Coronary artery (tissue), 2 donors: ENCODE data around the gene MCEE.

ENCODE experiments used
- DNase-seq: peaks from one replicate; pipeline ENCODE4 v3.0.0-alpha.2; 2017; ENCODE audit warnings: low spot score
- H3K27ac ChIP-seq, 2 donors: fragments of 200-600 bp; sonication (generic); one replicate each; pipeline ENCODE4 v1.5.1; 2016 to 2019
- H3K4me3 ChIP-seq: fragments of 200-600 bp; sonication (generic); 2 replicates; pipeline ENCODE4 v1.5.1; 2016; ENCODE audit warnings: mild to moderate bottlenecking, moderate library complexity
- CTCF ChIP-seq: fragments of 200-600 bp; sonication (generic); IDR thresholded peaks from one replicate; pipeline ENCODE4 v1.5.1; 2019; ENCODE audit warnings: antibody characterized with exemption

MCEE gene

GRCh38 chr2:71126957-71127356, 3.1 kb downstream of the MCEE start:
- no peak for TF ChIP-seq CTCF
- DNase-seq, result no peak
- H3K4me3 ChIP-seq, result no peak overlapping the region
- no peak overlapping the region for H3K27ac ChIP-seq

- H3K27ac ChIP-seq, result no peak overlapping the region
- DNase-seq, result no peak
- TF ChIP-seq CTCF, result no peak
- H3K4me3 ChIP-seq, result no peak overlapping the region
Measured at GRCh38 chr2:71125506-71126294, 4.3 kb downstream of the MCEE start.

GRCh38 chr2:71122387-71123298, 7.4 kb downstream of the MCEE start:
- no peak overlapping the region for H3K27ac ChIP-seq
- no peak for TF ChIP-seq CTCF

GRCh38 chr2:71121479-71121878, 8.6 kb downstream of the MCEE start:
- Histone ChIP-seq H3K27ac (no peak overlapping the region), H3K4me3 (no peak overlapping the region)
- DNase-seq, result no peak
- TF ChIP-seq CTCF, result no peak

More at GRCh38 chr2:71122387-71123298, 7.4 kb downstream of the MCEE start:
- DNase-seq, result no peak
- no peak overlapping the region for H3K4me3 ChIP-seq

- TF ChIP-seq CTCF, result no peak
- no peak for DNase-seq
- H3K27ac ChIP-seq, result no peak overlapping the region
- H3K4me3 ChIP-seq, result no peak overlapping the region
Measured at GRCh38 chr2:71120195-71120594, 9.8 kb downstream of the MCEE start.

GRCh38 chr2:71117063-71117462, 13.0 kb downstream of the MCEE start:
- TF ChIP-seq CTCF, result no peak
- DNase-seq, result no peak
- H3K4me3 ChIP-seq, result no peak overlapping the region
- H3K27ac ChIP-seq, result no peak overlapping the region
